T-cell (primary cell): ENCODE results near the gene SPAG4. TPM values are rescaled to one million over a fixed set of nuclear protein-coding genes. Genes with fewer than 3 reads are reported as not detected.

ENCODE experiments used
- ATAC-seq, 4 experiments: fragments of 200-7000 bp in 3 of 4; fragments of 150-1000 bp in 1 of 4; cut with Tn5 transposase; replicated peaks in 1 of 4; 1 replicate in 3 of 4; 2 replicates in 1 of 4; pipeline ENCODE4 v1.10.0; 2021; ENCODE audit warnings: moderate library complexity in 3 of 4, mild to moderate bottlenecking in 2 of 4, moderate number of reproducible peaks in 1 of 4
- CTCF ChIA-PET, 2 donors: fragments of 300-600 bp; sonication (Branson Sonifier 250); formaldehyde crosslinking; loops; one replicate each; lab custom pipeline; 2022; ENCODE audit warnings: antibody characterized with exemption in 2 of 2; lab: Charles Lee
- POLR2A ChIA-PET, 2 donors: fragments of 300-600 bp; sonication (Branson Sonifier 250); formaldehyde crosslinking; loops; one replicate each; lab custom pipeline; 2022; ENCODE audit warnings: antibody characterized with exemption in 2 of 2; lab: Charles Lee
- DNase-seq, 35 experiments: peaks; one replicate each; pipeline versions ENCODE4 v3.0.0 to v3.0.0-alpha.2; 2013 to 2023
- H3K27ac ChIP-seq: one replicate; pipeline ENCODE4 v1.5.1; 2013; ENCODE audit warnings: low read length
- H3K27me3 ChIP-seq, 2 experiments: replicated peaks in 1 of 2; 1 replicate in 1 of 2; 2 replicates in 1 of 2; pipeline versions ENCODE4 v1.6.1 to v1.7.0; 2013; ENCODE audit warnings: low read length in 1 of 2, mixed read lengths in 1 of 2; ENCODE audit not compliant: control insufficient read depth in 2 of 2, insufficient read depth in 2 of 2; ENCODE audit errors: extremely low read depth in 1 of 2
- H3K36me3 ChIP-seq, 2 donors: 1 replicate in 1 of 2; 2 replicates in 1 of 2; pipeline versions ENCODE4 v1.6.1 to v1.7.0; 2013; ENCODE audit warnings: low read length in 1 of 2; ENCODE audit not compliant: control insufficient read depth in 2 of 2, insufficient read depth in 1 of 2; ENCODE audit errors: extremely low read depth in 1 of 2
- H3K4me1 ChIP-seq, 2 experiments: 1 replicate in 1 of 2; 2 replicates in 1 of 2; pipeline versions ENCODE4 v1.6.1 to v1.7.0; 2013; ENCODE audit warnings: low read length in 2 of 2, mixed read lengths in 1 of 2; ENCODE audit not compliant: insufficient read depth in 2 of 2, control insufficient read depth in 1 of 2; ENCODE audit errors: extremely low read depth in 1 of 2
- H3K4me3 ChIP-seq, 2 donors: 1 replicate in 1 of 2; 2 replicates in 1 of 2; pipeline versions ENCODE4 v1.5.1 to v1.7.0; 2013; ENCODE audit warnings: mild to moderate bottlenecking in 2 of 2, low read length in 1 of 2, moderate library complexity in 1 of 2; ENCODE audit not compliant: control insufficient read depth in 1 of 2; ENCODE audit errors: extremely low read depth in 1 of 2
- H3K9me3 ChIP-seq: 2 replicates; pipeline ENCODE4 v1.7.0; 2013
- H3K27ac Mint-ChIP-seq, 2 donors: one replicate each; pipeline ENCODE4 v1.8.0; 2020 to 2021; ENCODE audit warnings: mild to moderate bottlenecking in 2 of 2, mixed read lengths in 2 of 2
- H3K27me3 Mint-ChIP-seq, 2 donors: one replicate each; pipeline ENCODE4 v1.8.0; 2021 to 2022; ENCODE audit warnings: mixed read lengths in 2 of 2
- H3K36me3 Mint-ChIP-seq: one replicate; pipeline ENCODE4 v1.8.0; 2021; ENCODE audit warnings: mixed read lengths
- H3K4me1 Mint-ChIP-seq, 3 donors: one replicate each; pipeline ENCODE4 v1.8.0; 2020 to 2022; ENCODE audit warnings: mixed read lengths in 3 of 3, mild to moderate bottlenecking in 1 of 3
- H3K4me3 Mint-ChIP-seq, 3 donors: one replicate each; pipeline ENCODE4 v1.8.0; 2020 to 2022; ENCODE audit warnings: mild to moderate bottlenecking in 3 of 3, mixed read lengths in 3 of 3, moderate library complexity in 3 of 3
- H3K9me3 Mint-ChIP-seq, 3 donors: one replicate each; pipeline ENCODE4 v1.8.0; 2020 to 2022; ENCODE audit warnings: mixed read lengths in 3 of 3
- WGBS: methylation state at CpG from one replicate; pipeline ENCODE4 v1.1.5; 2013; ENCODE audit warnings: missing lambda C conversion rate; ENCODE audit not compliant: insufficient coverage; 5-methylcytosine and 5-hydroxymethylcytosine counted together
- total RNA-seq, 35 experiments: library from RNA in 6 of 35; stranded (reverse) in 6 of 35; fragments of 120-200 nt in 1 of 35; gene quantifications; one replicate each; pipeline versions ENCODE4 v1.2.1 to v1.2.4 and lab custom pipeline; 2013 to 2026

SPAG4 gene
- total RNA-seq, 5 donors from 2014 or later (not counting 1 experiment from before 2014, with no cell fraction given) = 0.76 to 26.4 (median 1.2) TPM

- H3K9me3 Mint-ChIP-seq = no peaks in the 10 kb centered on the region
- peak overlapping the region; percentile 79 to 86 (median 83) for H3K4me3 Mint-ChIP-seq
- Histone ChIP-seq H3K4me1 (peaks cover 17 to 47% of the 10 kb centered on the region in 2 experiments), H3K4me3 (peak overlapping the region; percentile 58 to 68), H3K27ac (no peak overlapping the region), H3K9me3 (no peaks in the 10 kb centered on the region), H3K27me3 (peaks cover 0 to 4% of the 10 kb centered on the region in 2 experiments), H3K36me3 (no peaks in the 10 kb centered on the region)
- DNase-seq (peak in 9 of 35 experiments; percentile 8 to 52 (median 26)), ATAC-seq (no peak)
- ChIA-PET POLR2A (interaction anchor here (0.6 to 1.3 kb wide), 7 partner anchors 12 to 124 kb away, joined by 3 to 7 read pairs (median 3); partner anchors contain the start of genes CPNE1 (in 1 of the 2) and RBM12 (in 1 of the 2)), CTCF (interaction anchor here (0.6 to 2.4 kb wide), 9 partner anchors 9 to 329 kb away, joined by 3 to 17 read pairs (median 3); partner anchors contain the start of genes CPNE1 (in 1 of the 2) and RBM12 (in 1 of the 2))
- peaks cover 35 to 49% (median 46%) of the 10 kb centered on the region in 3 donors for H3K4me1 Mint-ChIP-seq
- H3K27me3 Mint-ChIP-seq = no peaks in the 10 kb centered on the region
- 19% methylated on average over 27 of the region's 35 CpGs for WGBS
- H3K36me3 Mint-ChIP-seq = no peaks in the 10 kb centered on the region
- peak overlapping the region; percentile 52 to 84 for H3K27ac Mint-ChIP-seq
Observed at GRCh38 chr20:35618263-35619131, 2.9 kb downstream of the SPAG4 start.

DNA sequence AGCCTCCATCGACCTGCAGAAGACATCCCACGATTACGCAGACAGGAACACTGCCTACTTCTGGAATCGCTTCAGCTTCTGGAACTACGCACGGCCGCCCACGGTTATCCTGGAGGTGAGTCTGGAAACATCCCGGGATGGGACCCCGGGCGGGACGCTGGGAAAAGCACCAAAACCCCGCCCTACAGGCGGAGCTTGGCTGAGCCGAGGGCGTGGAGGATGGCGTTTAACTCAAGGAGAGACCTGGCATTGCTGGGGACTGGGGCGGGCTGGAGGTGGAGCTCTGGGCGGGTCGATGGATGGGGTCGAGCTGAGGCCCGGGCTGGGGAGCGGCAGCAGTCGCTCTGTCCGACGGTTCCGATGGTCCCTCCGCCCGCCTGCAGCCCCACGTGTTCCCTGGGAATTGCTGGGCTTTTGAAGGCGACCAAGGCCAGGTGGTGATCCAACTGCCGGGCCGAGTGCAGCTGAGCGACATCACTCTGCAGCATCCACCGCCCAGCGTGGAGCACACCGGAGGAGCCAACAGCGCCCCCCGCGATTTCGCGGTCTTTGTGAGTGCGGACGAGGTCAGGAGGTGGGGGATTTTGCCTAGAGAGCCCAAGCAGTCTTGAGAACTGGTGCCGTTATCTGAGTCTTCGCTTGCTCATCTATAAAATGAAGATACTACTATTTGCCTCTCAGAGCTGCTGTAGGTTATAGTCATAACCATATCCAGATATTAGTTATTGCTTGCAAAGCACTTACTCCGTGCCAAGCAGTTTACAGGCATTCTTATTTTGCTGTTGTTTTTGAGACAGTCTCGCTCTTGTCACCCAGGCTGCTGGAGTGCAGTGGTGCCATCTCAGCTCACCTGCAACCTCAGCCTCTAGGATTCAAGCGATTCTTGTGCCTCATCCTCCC lies 3.8 kb downstream of the SPAG4 start:
- DNase-seq (peak; percentile 57 to 89 (median 72)), ATAC-seq (peak; percentile 26 to 35 (median 33))
- H3K27me3 Mint-ChIP-seq = no peaks in the 10 kb centered on the region
- ChIA-PET CTCF (interaction anchor here (0.6 to 2.4 kb wide), 13 partner anchors 14 to 328 kb away, joined by 3 to 17 read pairs (median 3); partner anchors contain the start of genes CPNE1 (in 1 of the 2) and RBM12 (in 1 of the 2)), POLR2A (interaction anchor here (0.5 to 1.3 kb wide), 11 partner anchors 11 to 149 kb away, joined by 3 to 7 read pairs (median 3); partner anchors contain the start of genes CPNE1 (in 1 of the 2) and RBM12 (in 1 of the 2))
- H3K4me3 Mint-ChIP-seq = peak overlapping the region; percentile 79 to 86 (median 83)
- no peaks in the 10 kb centered on the region for H3K36me3 Mint-ChIP-seq
- WGBS = 1% methylated on average over 45 of the region's 49 CpGs
- Histone ChIP-seq H3K27ac (peak overlapping the region; percentile 57), H3K4me1 (peaks cover 17 to 47% of the 10 kb centered on the region in 2 experiments), H3K4me3 (peak overlapping the region; percentile 68 to 78), H3K9me3 (no peaks in the 10 kb centered on the region), H3K36me3 (no peaks in the 10 kb centered on the region), H3K27me3 (peaks cover 0 to 4% of the 10 kb centered on the region in 2 experiments)
- no peaks in the 10 kb centered on the region for H3K9me3 Mint-ChIP-seq
- H3K27ac Mint-ChIP-seq = peak overlapping the region; percentile 50 to 84
- peaks cover 35 to 45% (median 42%) of the 10 kb centered on the region in 3 donors for H3K4me1 Mint-ChIP-seq

DNA sequence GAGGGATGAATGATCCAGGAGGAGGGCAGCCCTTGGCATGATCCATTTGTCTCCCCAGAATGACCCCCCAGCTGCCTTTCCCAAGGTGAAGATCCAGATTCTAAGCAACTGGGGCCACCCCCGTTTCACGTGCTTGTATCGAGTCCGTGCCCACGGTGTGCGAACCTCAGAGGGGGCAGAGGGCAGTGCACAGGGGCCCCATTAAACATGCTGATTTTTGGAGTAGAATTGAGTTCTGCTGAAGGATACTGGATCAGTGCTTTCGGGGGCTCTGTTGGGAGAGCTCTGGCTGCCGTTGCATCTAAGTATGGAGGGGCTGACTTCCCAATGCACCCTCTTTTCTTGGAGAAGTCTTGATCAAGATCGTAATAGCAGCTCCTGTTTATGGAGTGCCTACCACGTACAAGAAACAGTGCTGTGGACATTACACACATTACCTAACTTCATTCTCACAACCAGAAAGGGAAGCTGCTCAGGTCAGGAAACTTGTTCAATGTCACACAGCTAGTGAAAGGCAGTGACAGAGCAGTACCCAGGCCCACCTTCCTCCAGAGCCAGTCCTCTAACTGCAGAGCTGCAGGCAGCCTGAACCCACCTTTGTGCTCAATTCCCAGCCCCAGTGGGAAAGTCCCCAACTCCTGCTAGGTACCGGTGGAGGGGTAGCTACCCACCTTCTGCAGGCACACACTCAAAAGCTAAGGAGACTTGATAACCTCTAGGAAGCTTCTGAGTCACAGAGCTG lies 5.4 kb downstream of the SPAG4 start:
- Histone ChIP-seq H3K36me3 (peaks cover 4 to 10% of the 10 kb centered on the region in 2 donors), H3K9me3 (no peaks in the 10 kb centered on the region), H3K4me3 (no peak overlapping the region), H3K27me3 (peaks cover 0 to 4% of the 10 kb centered on the region in 2 experiments), H3K27ac (no peak overlapping the region), H3K4me1 (peaks cover 15 to 36% of the 10 kb centered on the region in 2 experiments)
- H3K4me3 Mint-ChIP-seq = no peak overlapping the region
- H3K9me3 Mint-ChIP-seq = no peaks in the 10 kb centered on the region
- DNase-seq = no peak
- peaks cover 7% of the 10 kb centered on the region for H3K36me3 Mint-ChIP-seq
- peaks cover 31 to 36% (median 36%) of the 10 kb centered on the region in 3 donors for H3K4me1 Mint-ChIP-seq
- ChIA-PET POLR2A (no interaction called here), CTCF (no interaction called here)
- no peaks in the 10 kb centered on the region for H3K27me3 Mint-ChIP-seq
- H3K27ac Mint-ChIP-seq = peak overlapping the region in 1 of 2 donors; percentile 44
- ATAC-seq = no peak
- 94% methylated on average over 7 of the region's 11 CpGs for WGBS

- Histone ChIP-seq H3K4me3 (no peak overlapping the region), H3K27me3 (peaks cover 0 to 4% of the 10 kb centered on the region in 2 experiments), H3K36me3 (peaks cover 4 to 16% of the 10 kb centered on the region in 2 donors), H3K27ac (no peak overlapping the region), H3K4me1 (peaks cover 15 to 34% of the 10 kb centered on the region in 2 experiments), H3K9me3 (no peaks in the 10 kb centered on the region)
- POLR2A ChIA-PET = no interaction called here
- Mint-ChIP-seq H3K4me3 (no peak overlapping the region), H3K4me1 (peaks cover 28 to 33% (median 32%) of the 10 kb centered on the region in 3 donors), H3K36me3 (peaks cover 13% of the 10 kb centered on the region), H3K27me3 (no peaks in the 10 kb centered on the region), H3K27ac (peak overlapping the region in 1 of 2 donors; percentile 8), H3K9me3 (no peaks in the 10 kb centered on the region)
- no CpG with 5 or more reads among the region's 2 CpGs for WGBS
- DNase-seq (no peak), ATAC-seq (no peak)
- CTCF ChIA-PET = no interaction called here
Observed at GRCh38 chr20:35621560-35621946, 5.9 kb downstream of the SPAG4 start.

DNA sequence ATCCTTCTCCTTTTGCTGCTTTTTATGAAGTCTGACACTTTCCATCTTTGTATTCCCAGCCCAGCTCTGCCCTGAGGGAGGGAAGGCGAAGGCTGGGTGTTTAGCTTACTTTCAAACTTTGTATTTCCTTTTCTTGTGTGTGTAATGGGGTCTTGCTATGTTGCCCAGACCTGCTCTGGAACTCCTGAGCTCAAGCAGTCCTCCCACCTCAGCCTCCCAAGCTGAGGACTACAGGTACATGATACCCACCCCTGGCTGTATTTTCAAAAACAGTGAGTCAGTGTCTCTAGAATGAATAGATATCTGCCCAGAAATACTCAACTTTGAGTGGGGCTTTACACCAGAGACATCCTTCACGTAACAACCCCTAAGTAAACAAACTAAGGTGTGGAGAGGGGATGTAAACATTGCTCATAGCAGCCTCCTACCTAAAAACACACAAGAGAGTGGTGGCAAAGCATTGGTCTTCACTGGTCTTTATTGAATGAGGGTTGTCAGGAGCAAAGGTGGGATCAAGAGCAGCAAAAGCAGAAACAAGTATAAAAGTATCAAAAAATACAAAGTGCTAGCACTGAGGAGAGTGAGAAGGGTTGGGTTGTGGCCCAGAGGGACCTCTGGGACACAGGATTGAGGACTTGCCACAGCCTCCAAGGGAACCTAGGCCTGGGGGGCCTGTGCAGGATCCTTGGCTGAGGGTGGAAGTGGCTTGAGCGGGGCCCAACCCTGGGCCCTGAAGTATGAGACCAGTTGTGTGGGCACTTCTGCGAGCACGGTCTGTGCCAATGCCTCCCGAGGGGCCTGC lies 10.2 kb downstream of the SPAG4 start:
- Histone ChIP-seq H3K9me3 (no peaks in the 10 kb centered on the region), H3K4me1 (no peaks in the 10 kb centered on the region), H3K27me3 (no peaks in the 10 kb centered on the region), H3K4me3 (no peak overlapping the region), H3K27ac (no peak overlapping the region), H3K36me3 (peaks cover 14 to 51% of the 10 kb centered on the region in 2 donors)
- no peak for ATAC-seq
- no peaks in the 10 kb centered on the region for H3K27me3 Mint-ChIP-seq
- H3K9me3 Mint-ChIP-seq = no peaks in the 10 kb centered on the region
- DNase-seq = no peak
- peaks cover 42% of the 10 kb centered on the region for H3K36me3 Mint-ChIP-seq
- ChIA-PET POLR2A (interaction anchor here in 1 of 2 donors (0.5 kb wide), 1 partner anchor 326 kb away, joined by 6 read pairs; no protein-coding TSS in a partner anchor), CTCF (no interaction called here)
- WGBS = 90% methylated on average over 2 of the region's 6 CpGs
- H3K27ac Mint-ChIP-seq = no peak overlapping the region
- no peaks in the 10 kb centered on the region for H3K4me1 Mint-ChIP-seq
- H3K4me3 Mint-ChIP-seq = no peak overlapping the region
